Measurements from ENCODE around the gene ZNF264. TPM values are rescaled to one million over a fixed set of nuclear protein-coding genes. Genes with fewer than 3 reads are reported as not detected.
A peak's percentile ranks its signal among the peaks of the same experiment; 100 is the strongest.
"Not testable (repeated sequence)": the region's sequence is repeated elsewhere in the genome, so short reads cannot be mapped to it uniquely, and the experiment has no call there.

ZNF264 gene
- total RNA-seq, 1 donor from 2014 or later = 24.6 TPM

GRCh38 chr19:57245959-57246358 is 54.7 kb downstream of the ZNF264 start:
- no peak for ATAC-seq

DNA sequence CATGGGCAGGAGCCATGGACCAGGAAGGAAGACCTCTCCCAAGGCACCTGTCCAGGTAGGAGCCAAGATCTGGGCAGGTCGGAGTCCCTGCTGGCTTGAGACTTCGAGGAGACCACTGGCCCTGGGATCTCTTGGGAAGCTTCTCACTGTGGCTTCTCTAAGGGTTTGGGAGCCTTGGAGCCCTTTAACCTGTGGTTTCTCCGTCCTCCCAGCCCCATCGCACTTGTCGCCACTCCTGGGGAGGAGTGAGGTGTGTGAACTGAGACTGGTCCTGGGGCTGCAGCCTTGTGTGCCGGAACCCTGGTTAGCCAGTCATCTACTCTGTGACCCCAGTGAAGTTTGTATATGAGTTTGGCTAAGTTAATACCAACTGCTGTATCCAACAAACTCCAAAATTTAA is 57.3 kb downstream of the ZNF264 start:
- ATAC-seq = no peak

DNA sequence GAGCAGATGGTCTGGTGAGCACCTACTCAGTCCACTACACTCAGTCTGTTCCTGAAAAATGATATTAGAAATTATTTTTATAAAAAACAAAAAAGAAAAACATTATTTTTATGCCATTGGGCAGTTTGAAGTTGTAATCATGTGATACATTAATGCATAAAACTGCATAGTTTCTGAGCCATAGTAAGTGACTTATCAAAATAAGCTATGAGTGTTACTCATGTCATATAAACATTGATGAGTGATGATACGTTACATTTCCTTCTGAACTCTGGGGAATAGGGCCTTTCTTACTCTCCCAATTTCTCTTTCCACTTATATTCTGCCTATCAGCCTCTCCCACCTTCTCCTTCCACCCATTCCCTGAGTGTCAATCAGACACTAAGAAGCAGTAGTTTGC is 58.0 kb downstream of the ZNF264 start:
- no peak for ATAC-seq

DNA sequence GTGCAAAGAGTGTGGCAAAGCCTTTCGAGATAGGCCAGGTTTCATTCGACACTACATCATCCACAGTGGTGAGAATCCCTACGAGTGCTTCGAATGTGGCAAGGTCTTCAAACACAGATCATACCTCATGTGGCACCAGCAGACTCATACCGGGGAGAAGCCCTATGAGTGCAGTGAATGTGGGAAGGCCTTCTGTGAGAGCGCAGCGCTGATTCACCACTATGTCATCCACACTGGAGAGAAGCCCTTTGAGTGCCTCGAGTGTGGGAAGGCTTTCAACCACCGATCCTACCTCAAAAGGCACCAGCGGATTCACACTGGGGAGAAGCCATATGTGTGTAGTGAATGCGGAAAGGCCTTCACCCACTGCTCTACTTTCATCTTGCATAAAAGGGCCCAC is 62.5 kb downstream of the ZNF264 start:
- not testable (repeated sequence) for ATAC-seq

DNA sequence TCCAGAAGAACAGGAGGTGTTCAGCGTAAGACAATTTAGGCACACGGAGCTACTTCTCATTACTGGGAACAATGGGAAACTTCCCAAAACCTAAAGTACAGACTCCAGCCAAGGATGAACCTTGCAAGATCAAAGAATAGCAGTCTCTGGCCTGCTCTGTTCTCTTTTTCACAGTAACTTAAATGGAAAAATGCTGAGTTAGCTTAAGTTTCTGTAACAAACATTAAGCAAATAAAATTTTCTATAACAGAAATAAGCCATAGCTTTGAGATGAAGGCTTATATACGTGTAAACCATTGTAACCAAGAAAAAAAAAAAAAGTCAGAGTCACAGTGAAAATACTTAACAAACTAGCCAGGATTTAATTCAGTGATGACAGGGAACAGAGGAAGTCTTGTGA is 70.7 kb downstream of the ZNF264 start:
- ATAC-seq = no peak

DNA sequence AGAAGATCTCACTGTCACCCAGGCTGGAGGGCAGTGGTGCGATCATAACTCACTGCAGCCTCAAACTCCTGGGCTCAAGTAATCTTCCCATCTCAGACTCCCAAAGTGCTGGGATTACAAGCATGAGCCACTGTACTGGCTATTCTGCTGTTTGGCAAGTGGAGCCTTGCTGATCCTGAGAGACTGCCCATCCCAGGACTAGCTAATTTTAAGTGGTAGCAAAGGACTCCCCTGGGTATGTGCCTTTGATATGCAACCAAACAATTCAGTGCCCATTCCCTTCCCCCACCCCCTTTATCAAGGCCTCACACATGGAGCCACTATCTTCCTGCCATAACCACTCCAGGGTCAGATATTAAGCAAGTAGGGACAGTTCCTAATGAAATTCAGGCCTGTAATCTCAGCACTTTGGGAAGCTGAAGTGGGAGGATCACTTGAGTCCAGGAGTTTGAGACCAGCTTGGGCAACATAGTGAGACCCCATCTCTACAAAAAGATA is 72.0 kb downstream of the ZNF264 start:
- ATAC-seq = no peak

DNA sequence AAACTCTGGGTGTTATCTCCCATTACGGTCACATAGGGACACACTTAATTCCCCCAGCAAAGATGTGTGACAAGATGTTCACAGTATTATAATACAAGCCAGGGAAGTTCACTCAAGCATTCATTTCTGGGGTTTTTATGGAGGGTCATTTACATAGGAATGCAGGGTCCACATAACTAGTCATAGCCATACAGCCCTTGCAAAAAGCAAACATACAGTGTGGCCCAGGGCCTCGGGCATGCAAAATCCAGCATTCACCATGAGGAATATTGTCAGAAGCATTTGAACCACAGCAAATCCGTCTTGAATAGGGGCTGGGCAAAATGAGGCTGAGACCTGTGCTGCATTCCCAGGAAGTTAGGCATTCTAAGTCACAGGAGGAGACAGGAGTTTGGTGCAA is 76.0 kb downstream of the ZNF264 start:
- ATAC-seq = no peak

DNA sequence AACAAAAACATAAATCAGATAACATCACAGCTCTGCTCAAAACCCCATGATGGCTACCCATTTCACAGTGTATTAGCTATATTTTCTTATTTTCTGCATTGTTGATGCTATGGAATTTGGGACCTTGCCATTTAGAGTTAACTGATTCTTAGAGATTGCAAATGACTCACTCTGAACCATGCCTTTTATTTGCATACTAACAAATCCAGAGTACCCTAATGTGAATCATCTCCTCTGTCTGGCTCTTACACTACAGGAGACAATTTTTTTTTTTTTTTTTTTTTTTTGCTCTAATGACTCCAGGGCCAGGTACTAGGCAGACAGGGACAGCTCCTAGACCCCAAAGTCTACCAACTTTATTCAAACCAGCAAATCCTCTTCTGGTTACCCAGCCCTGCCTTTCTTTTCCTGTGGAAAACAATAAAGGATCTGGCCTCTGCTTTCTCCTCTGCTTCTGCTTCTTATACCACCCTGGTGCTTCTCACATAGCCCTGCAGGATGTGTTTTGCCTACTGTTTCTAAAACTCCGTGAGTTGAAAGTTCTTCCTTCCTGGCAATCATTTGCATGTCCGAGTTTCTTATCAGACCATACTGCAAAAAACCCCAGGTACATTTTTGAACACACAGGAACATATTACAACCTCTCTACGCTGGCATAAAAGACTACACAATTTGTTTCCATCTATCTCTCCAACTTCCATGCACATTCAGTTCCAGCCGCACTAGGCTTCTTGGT is 78.4 kb downstream of the ZNF264 start:
- ATAC-seq = peak; percentile 82

- ATAC-seq = no peak
Measured at GRCh38 chr19:57271280-57271679, 80.0 kb downstream of the ZNF264 start.

Other genes starting within 250 kb of the ZNF264 start
- gene USP29, start 71.5 kb upstream of the ZNF264 start, total RNA-seq = not detected
- not detected for gene ZIM3, start 46.3 kb upstream of the ZNF264 start, total RNA-seq
- not detected for gene DUXA, start 24.0 kb upstream of the ZNF264 start, total RNA-seq
- 1.1 TPM for gene AURKC, start 39.5 kb downstream of the ZNF264 start, total RNA-seq
- gene ZNF805, start 49.1 kb downstream of the ZNF264 start, total RNA-seq = 6.8 TPM
- gene ZNF460, start 89.0 kb downstream of the ZNF264 start, total RNA-seq = 68.7 TPM
- 4.5 TPM for gene ZNF543, start 129.0 kb downstream of the ZNF264 start, total RNA-seq
- 5.3 TPM for gene ZNF304, start 159.8 kb downstream of the ZNF264 start, total RNA-seq
- gene TRAPPC2B, start 172.1 kb downstream of the ZNF264 start, total RNA-seq = 8.4 TPM
- gene ZNF547, start 172.1 kb downstream of the ZNF264 start, total RNA-seq = 1.4 TPM
- gene ZNF548, start 198.4 kb downstream of the ZNF264 start, total RNA-seq = 6.9 TPM
- gene ZNF17, start 219.7 kb downstream of the ZNF264 start, total RNA-seq = 6.5 TPM
- gene ZNF749, start 243.8 kb downstream of the ZNF264 start, total RNA-seq = 6.4 TPM